Activated CD8-positive, alpha-beta memory T cell treated with anti-CD3 and anti-CD28 coated beads for 24 hours (primary cell): Measurements from ENCODE around the gene RACGAP1.
"Not testable (repeated sequence)": the region's sequence is repeated elsewhere in the genome, so short reads cannot be mapped to it uniquely, and the experiment has no call there.

ENCODE experiments used
- DNase-seq: peaks from one replicate; pipeline ENCODE4 v3.0.0-alpha.2; 2020

RACGAP1 gene

GRCh38 chr12:50024805-50025186 is 498 bp downstream of the RACGAP1 start:
- DNase-seq: no peak

GRCh38 chr12:50024227-50024626 is 1.1 kb downstream of the RACGAP1 start:
- no peak for DNase-seq

GRCh38 chr12:50022903-50023302 is 2.4 kb downstream of the RACGAP1 start:
- DNase-seq: no peak

- DNase-seq: no peak
These were observed 4.3 kb downstream of the RACGAP1 start for GRCh38 chr12:50021031-50021430.

GRCh38 chr12:50019524-50019923 is 5.8 kb downstream of the RACGAP1 start:
- no peak for DNase-seq

DNA sequence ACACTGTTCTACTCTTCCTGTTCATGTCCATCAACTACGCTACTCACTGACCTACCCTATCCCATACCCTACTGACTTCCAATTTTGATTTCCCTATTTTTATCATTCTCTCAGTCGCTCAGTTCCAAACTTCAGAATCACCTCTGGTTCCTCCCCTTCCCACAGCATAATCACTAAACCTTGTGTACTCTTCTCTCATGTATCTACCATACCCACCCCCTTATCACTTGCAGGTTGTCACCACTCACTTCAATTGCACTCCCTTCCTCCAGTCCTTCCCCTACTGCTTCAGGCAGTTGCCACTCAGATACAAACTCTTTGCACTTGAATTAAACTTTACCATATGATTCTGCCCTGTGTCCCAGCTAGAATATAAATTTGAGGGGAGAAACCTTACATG is 6.3 kb downstream of the RACGAP1 start:
- DNase-seq: no peak

- DNase-seq: no peak
These were observed 7.1 kb downstream of the RACGAP1 start for GRCh38 chr12:50018154-50018553.

DNA sequence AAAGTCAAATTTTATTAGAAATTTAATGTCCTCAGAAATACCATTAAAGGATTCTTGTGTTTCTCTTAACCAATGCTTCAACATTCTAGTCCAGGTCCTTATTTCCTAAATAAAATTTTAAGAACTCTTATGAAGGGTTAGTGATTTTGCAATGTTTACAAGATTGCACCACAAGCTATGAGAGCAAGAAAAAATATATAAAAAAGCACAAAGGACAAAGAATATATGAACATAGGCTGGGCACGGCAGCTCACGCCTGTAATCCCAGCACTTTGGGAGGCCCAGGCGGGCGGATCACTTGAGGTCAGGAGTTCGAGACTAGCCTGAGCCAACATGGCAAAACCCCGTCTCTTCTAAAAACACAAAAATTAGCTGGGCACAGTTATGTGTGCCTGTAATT is 7.7 kb downstream of the RACGAP1 start:
- no peak for DNase-seq

DNA sequence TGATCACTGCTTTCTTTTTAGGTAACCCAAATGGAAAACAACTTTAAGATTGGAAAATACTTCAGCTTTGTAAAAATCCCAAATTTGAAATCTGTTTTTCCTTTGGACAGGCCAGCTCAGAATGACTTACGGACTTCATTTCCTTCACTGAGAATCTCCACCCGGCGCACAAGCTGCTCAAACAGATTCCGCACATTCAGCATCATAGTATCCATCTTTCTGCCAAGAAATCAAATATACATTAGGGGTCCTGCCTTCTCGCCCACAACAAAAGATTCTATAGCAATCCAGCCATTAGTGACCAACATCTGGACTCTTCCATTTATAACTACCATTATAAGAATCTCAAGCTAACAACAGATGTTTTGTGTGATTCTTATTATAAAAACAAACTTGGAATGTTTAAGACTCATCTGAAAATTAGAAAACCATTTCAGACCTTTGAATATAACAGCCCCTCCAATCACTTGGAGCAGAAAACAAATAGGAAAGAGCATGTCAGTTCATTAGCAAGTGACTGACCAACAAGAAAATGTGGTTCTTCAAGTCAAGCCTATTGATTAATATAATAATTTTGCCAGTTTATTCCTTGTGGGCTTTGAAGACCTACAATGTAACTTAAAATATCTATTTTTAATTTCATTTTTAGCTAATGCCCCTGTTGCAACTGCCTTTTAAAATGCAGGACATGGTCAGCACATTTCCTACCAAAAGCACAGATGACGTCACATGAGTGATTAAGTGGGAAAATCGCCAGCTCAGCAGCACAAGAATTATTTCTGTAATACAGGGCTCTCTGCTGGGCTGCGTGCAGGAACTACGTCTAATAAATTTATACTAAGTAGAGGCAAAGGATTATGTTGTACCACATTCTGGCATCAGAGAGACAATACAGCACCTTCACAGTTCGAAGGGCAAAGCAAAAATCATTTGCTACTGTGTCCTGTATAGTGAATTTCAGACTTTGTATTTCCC is 8.5 kb downstream of the RACGAP1 start:
- no peak for DNase-seq

GRCh38 chr12:50014342-50014741 is 11.0 kb downstream of the RACGAP1 start:
- no peak for DNase-seq

DNA sequence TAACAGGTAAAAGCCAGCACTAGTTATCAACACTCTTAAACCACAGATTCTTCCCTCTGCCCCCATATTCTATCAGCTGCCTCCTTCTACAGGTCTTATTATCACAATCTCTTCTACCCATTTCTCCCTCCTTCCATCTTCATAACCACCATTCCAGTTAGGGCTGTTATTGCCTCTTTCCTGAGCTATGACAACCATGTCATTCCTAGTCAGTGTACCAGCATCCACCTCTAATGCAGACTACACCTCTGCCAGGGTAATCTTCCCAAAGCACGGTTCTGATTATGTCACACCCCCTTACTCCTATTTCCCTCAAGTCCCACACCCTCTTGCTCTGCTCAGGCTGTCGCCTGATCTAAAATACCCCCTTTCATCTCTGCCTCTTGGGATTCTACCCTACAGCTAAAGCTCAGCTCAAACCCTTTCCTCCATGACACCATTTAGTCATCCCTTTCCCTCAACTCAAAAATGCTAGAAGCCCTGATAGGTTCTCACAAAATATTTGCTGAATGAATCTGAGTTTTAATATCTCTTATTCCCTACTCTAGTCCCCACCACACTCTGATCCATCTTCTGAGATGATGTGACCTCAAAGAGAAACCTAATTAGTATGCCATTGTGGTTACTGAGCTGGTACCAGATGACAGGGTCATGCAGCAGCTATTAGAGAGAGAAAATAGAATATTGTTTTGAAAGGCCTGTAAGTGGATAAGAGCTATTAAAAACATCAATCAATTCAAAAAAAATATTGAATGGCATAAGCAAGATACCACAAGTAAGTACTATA is 11.7 kb downstream of the RACGAP1 start:
- no peak for DNase-seq

DNA sequence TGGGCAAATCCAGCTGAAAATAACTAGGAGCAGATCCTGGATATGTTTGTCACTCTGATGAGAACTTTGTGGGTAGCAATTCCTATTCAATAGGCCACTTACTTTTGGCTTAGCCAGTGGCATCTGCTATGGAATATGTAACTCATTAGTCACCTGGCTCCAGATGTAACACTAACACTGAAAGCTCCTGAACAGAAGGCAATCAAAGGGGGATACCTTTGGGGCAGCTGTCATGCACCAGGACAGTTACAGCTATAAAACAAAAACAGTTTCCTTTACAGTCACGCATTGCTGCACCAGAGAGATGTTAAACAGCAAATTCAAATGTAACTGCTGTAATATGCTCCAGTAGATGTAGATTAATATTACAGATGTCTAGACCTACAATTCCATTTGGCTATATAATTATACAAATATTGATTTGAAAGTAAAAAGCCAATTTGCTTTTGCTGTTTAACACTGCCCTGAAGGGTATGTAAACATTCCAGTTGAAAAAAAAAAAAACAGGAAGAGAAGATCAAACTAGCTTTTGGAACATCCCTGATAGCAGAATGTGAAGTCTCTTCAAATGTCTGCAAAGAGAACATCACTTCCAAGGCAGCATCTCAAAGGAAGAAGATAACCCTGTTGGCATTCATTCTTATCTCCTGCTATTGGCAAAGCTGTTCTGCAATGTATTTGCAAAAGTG is 18.4 kb downstream of the RACGAP1 start:
- DNase-seq: no peak

DNA sequence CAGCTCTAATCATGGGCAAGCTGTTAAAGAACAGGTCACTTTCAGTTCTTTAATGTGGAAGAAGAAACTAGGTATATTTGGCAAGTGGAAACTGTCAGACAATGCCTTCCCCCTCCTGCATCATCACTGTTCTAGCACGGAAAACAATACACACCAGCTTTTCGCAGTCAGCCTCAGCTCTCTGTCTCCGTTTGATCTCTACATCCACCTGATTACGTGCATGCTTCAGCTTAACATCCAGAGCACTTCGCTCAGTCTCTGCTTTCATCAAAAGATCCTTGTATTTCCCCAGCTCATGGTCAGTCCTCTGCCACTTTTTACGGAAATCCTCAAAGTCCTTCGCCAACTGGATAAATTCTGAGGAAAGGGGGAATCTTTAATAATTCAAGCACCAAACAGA is 19.0 kb downstream of the RACGAP1 start:
- DNase-seq: no peak

GRCh38 chr12:50005175-50005574 is 20.1 kb downstream of the RACGAP1 start:
- no peak for DNase-seq

DNA sequence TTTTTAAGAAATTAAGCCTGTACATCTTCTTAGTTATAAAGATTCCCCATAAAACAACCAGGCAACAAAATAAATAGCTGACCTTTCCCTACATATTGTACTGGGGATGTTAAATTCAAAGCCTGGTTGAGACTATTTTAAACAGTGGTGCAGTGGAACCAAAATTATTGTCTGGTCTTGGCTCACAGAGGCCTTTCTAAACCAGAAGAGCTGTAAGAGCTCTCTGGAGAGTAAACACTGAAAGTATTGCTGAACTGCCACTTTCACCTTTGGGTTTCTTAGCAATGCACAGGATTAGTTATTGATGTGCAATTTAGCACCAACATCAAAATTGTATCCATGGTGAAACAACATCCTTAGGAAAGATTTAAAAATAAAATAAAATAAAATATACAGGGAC is 20.6 kb downstream of the RACGAP1 start:
- no peak for DNase-seq

- DNase-seq: no peak
These were observed 21.7 kb downstream of the RACGAP1 start for GRCh38 chr12:50003595-50003994.

DNA sequence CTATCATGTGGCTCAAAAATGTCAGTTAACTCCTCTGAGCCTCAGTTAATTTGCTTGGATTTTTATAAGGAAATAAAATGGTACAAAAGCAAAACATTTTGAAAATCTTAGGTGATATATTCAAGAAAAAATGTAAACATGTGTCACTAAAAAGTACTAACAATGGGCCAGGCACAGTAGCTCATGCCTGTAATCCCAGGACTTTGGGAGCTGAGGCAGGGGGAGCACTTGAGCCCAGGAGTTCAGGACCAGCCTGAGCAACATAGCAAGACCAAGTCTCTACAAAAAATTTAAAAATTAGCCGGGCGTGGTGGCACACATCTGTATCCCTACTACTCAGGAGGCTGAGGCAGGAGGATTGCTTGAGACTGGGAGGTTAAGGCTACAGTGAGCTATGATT is 26.8 kb downstream of the RACGAP1 start:
- no peak for DNase-seq

DNA sequence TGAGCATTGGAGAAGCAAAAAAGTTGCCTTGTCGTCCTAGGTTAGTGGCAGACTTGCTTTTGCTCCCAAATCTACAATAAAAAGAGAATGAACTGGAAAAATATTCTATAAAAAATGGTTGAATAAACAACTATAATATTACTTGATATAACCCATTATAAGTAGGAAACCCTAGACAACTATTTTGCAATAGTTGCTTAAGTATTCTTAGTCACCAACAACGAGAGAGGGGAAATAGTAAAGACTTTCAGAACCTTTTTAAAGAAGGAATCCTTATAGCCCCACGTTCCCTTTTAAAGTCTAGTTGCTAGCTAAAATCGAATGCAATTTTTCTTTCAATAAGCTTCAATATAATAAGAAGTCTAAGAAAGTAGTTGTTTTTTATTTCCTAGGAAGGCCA is 35.0 kb downstream of the RACGAP1 start:
- DNase-seq: no peak

DNA sequence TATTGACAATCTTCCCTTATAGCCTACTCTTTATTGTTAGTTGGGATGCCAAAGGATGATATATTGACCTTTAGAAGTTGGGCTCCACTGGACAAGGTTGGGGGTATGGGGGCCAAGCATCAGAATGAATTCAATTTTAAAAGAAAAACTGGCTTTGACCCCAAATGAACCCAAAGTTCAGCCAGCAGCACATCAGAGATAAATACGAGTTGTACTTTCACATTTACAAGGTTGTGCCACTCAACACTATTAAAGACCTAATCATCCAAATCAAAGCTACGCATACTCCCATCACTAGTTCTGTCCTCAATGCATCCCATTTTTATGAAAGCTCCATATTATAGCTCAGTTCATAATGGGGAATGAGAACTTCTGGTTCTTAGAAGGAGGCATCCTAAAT is 35.9 kb downstream of the RACGAP1 start:
- DNase-seq: not testable (repeated sequence)

DNA sequence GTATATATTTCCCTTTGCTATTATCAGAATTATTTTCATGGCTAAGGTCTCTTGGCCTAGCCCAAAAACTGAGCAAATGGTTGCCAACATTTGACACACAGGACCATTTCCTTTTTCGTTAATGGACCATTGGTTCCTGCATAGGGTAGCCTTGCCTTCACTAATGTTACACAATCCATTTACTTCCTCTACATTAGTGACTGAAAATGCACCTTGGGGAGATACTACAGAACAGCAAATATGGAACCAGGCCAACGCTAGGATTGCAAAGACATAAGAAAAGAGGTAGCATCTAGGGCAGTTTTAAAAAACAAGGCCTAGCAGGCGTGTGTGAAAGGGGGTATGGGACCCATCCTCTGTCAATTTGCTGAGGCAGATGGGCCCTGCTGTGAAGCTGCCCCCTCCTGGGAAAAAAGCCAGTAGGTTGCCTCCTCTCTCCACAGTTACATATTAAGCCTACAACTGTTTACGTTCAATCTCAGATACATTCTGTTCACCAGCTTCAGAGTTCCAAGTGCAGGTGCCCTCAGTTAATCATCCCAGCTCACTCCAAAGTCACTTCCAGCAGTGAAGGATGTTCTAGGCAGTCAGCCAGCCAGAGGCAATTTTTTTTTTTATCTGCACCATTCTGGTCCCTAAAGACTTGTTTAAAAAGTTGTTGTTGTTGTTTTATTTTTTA is 37.5 kb downstream of the RACGAP1 start:
- no peak for DNase-seq

- not testable (repeated sequence) for DNase-seq
These were observed 38.8 kb downstream of the RACGAP1 start for GRCh38 chr12:49986476-49986875.

DNA sequence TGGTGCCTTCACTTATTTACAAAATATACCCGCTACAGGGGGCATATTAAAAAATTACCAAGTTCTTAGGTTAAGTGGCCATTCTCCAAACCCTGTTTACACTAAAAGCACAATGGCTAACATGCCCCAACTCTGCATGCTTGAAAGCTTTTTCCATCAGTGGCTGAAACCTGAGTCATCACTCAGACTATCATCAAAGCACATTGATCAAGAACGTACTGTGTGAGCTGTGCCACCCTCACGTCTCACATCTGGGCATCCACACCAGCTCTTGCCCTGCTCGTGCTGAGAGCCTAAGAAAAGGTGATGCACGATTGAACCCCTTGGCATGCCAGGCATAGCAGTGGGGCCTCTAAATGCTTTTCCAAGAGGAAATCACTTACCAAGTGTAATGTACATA is 39.3 kb downstream of the RACGAP1 start:
- no peak for DNase-seq
